Neural cell (in vitro differentiated cells): ENCODE measurements around the gene TCF4. TPM values are rescaled to one million over a fixed set of nuclear protein-coding genes. Genes with fewer than 3 reads are reported as not detected.

ENCODE experiments used
- H2AFZ ChIP-seq: fragments of 200-600, 300-800 bp; sonication (generic), shearing (Covaris generic); 2 replicates; pipeline ENCODE4 v1.6.0; 2014; ENCODE audit warnings: low read depth, mild to moderate bottlenecking, antibody characterized with exemption, low read length, moderate library complexity
- H3F3A ChIP-seq: fragments of 200-600 bp; shearing (Covaris generic); 2 replicates; pipeline ENCODE4 v1.6.1; 2016; ENCODE audit warnings: mild to moderate bottlenecking, moderate library complexity, mixed read lengths, antibody characterized with exemption, low read length; ENCODE audit not compliant: insufficient read depth, poor library complexity, severe bottlenecking
- H3K27ac ChIP-seq: fragments of 200-600, 300-800 bp; sonication (generic), shearing (Covaris generic); 2 replicates; pipeline ENCODE4 v1.5.1; 2014; ENCODE audit warnings: mild to moderate bottlenecking, low read length, moderate library complexity
- H3K27me3 ChIP-seq: fragments of 300-800, 200-600 bp; sonication (generic), shearing (Covaris generic); 2 replicates; pipeline ENCODE4 v1.6.0; 2014; ENCODE audit warnings: mild to moderate bottlenecking, low read depth, low read length, moderate library complexity; ENCODE audit not compliant: insufficient read depth
- H3K36me3 ChIP-seq: fragments of 300-800, 200-600 bp; sonication (generic), shearing (Covaris generic); 2 replicates; pipeline ENCODE4 v1.5.1; 2014; ENCODE audit warnings: mild to moderate bottlenecking, antibody characterized with exemption, low read length, moderate library complexity; ENCODE audit not compliant: insufficient read depth
- H3K4me2 ChIP-seq: fragments of 300-800, 200-600 bp; sonication (generic), shearing (Covaris generic); 2 replicates; pipeline ENCODE4 v1.6.0; 2014; ENCODE audit warnings: mild to moderate bottlenecking, low read length
- H3K4me3 ChIP-seq: fragments of 300-800, 200-600 bp; sonication (generic), shearing (Covaris generic); 2 replicates; pipeline ENCODE4 v1.5.1; 2014; ENCODE audit warnings: mild to moderate bottlenecking, low read length, moderate library complexity
- H3K79me2 ChIP-seq: fragments of 200-600 bp; shearing (Covaris generic); replicated peaks from 2 replicates; pipeline ENCODE4 v1.6.0; 2014; ENCODE audit warnings: mild to moderate bottlenecking, low read length, moderate library complexity; ENCODE audit not compliant: insufficient read depth
- H3K9ac ChIP-seq: fragments of 300-800, 200-600 bp; sonication (generic), shearing (Covaris generic); 2 replicates; pipeline ENCODE4 v1.6.1; 2016; ENCODE audit warnings: mild to moderate bottlenecking, low read length, mixed read lengths
- H3K9me2 ChIP-seq: fragments of 200-600 bp; shearing (Covaris generic); 2 replicates; pipeline ENCODE4 v1.6.1; 2016; ENCODE audit warnings: mild to moderate bottlenecking, low read length, mixed read lengths; ENCODE audit not compliant: insufficient read depth
- H3K9me3 ChIP-seq: fragments of 200-600, 300-800 bp; sonication (generic), shearing (Covaris generic); 2 replicates; pipeline ENCODE4 v1.6.1; 2016; ENCODE audit warnings: mild to moderate bottlenecking, mixed run types, low read length, moderate library complexity, mixed read lengths
- H4K20me1 ChIP-seq: fragments of 200-600 bp; shearing (Covaris generic); 2 replicates; pipeline ENCODE4 v1.6.1; 2016; ENCODE audit warnings: mild to moderate bottlenecking, mixed run types; ENCODE audit not compliant: insufficient read depth
- EP300 ChIP-seq: fragments of 450-650 bp; conservative IDR thresholded peaks from 2 replicates; pipeline ENCODE4 v1.6.1; 2014; ENCODE audit warnings: antibody characterized with exemption, mild to moderate bottlenecking, moderate library complexity; ENCODE audit not compliant: poor library complexity, severe bottlenecking
- EZH2 ChIP-seq: fragments of 200-600, 300-800 bp; shearing (Covaris generic), sonication (generic); IDR thresholded peaks from 2 replicates; pipeline ENCODE4 v1.6.1; 2014; ENCODE audit warnings: antibody characterized with exemption, low read length, borderline replicate concordance, mild to moderate bottlenecking; ENCODE audit not compliant: insufficient read depth, poor library complexity, severe bottlenecking
- MXI1 ChIP-seq: fragments of 450-650 bp; conservative IDR thresholded peaks from 2 replicates; pipeline ENCODE4 v1.6.1; 2014; ENCODE audit warnings: antibody characterized with exemption, mild to moderate bottlenecking; ENCODE audit not compliant: poor library complexity, severe bottlenecking
- POLR2AphosphoS5 ChIP-seq: IDR thresholded peaks from 2 replicates; pipeline ENCODE4 v1.6.1; 2012
- RAD21 ChIP-seq: fragments of 450-650 bp; conservative IDR thresholded peaks from 2 replicates; pipeline ENCODE4 v1.6.1; 2014; ENCODE audit warnings: antibody characterized with exemption, mild to moderate bottlenecking, moderate library complexity
- REST ChIP-seq: IDR thresholded peaks from 2 replicates; pipeline ENCODE4 v1.6.1; 2012; ENCODE audit warnings: borderline replicate concordance
- SMC3 ChIP-seq: fragments of 450-650 bp; conservative IDR thresholded peaks from 2 replicates; pipeline ENCODE4 v1.6.1; 2014; ENCODE audit warnings: antibody characterized with exemption, mild to moderate bottlenecking, moderate library complexity; ENCODE audit not compliant: poor library complexity
- TAF1 ChIP-seq: IDR thresholded peaks from 2 replicates; pipeline ENCODE4 v1.6.1; 2012; ENCODE audit warnings: low read depth
- polyA plus RNA-seq: library from polyadenylated mRNA; depleted of rRNA; stranded (reverse); fragments of >200 nt; gene quantifications from 2 replicates; pipeline ENCODE4 v1.2.3, GENCODE V29; 2014
- TF ChIP-seq, protein P1 (sequence below): fragments of 450-650 bp; IDR thresholded peaks from 2 replicates; pipeline ENCODE4 v1.5.1; 2014; ENCODE audit warnings: antibody characterized with exemption, mild to moderate bottlenecking, moderate library complexity; ENCODE audit not compliant: poor library complexity, severe bottlenecking

Gene TCF4
- polyA plus RNA-seq, 1 donor from 2014 or later = 7.0 TPM

GRCh38 chr18:55625901-55626300 is 37.9 kb upstream of the TCF4 start:
- no peak for TF ChIP-seq RAD21
- TF ChIP-seq MXI1 = no peak
- TF ChIP-seq, protein P1, sequence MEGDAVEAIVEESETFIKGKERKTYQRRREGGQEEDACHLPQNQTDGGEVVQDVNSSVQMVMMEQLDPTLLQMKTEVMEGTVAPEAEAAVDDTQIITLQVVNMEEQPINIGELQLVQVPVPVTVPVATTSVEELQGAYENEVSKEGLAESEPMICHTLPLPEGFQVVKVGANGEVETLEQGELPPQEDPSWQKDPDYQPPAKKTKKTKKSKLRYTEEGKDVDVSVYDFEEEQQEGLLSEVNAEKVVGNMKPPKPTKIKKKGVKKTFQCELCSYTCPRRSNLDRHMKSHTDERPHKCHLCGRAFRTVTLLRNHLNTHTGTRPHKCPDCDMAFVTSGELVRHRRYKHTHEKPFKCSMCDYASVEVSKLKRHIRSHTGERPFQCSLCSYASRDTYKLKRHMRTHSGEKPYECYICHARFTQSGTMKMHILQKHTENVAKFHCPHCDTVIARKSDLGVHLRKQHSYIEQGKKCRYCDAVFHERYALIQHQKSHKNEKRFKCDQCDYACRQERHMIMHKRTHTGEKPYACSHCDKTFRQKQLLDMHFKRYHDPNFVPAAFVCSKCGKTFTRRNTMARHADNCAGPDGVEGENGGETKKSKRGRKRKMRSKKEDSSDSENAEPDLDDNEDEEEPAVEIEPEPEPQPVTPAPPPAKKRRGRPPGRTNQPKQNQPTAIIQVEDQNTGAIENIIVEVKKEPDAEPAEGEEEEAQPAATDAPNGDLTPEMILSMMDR = no peak
- TF ChIP-seq POLR2AphosphoS5 = no peak
- TF ChIP-seq REST = no peak
- TF ChIP-seq TAF1 = no peak
- TF ChIP-seq SMC3 = no peak
- no peak for TF ChIP-seq EZH2
- no peak for TF ChIP-seq EP300
- no peaks in the 10 kb centered on the region for H3K9me3 ChIP-seq
- H3K79me2 ChIP-seq = no peaks in the 10 kb centered on the region
- no peak overlapping the region for H3K4me3 ChIP-seq
- no peak overlapping the region for H3K27ac ChIP-seq
- H3K9me2 ChIP-seq = no peaks in the 10 kb centered on the region
- no peak overlapping the region for H3K4me2 ChIP-seq
- no peak overlapping the region for H2AFZ ChIP-seq
- H3K36me3 ChIP-seq = no peaks in the 10 kb centered on the region
- no peaks in the 10 kb centered on the region for H3K27me3 ChIP-seq
- H3F3A ChIP-seq = no peaks in the 10 kb centered on the region
- H4K20me1 ChIP-seq = no peaks in the 10 kb centered on the region
- no peak overlapping the region for H3K9ac ChIP-seq

- Histone ChIP-seq H3K9me2 (no peaks in the 10 kb centered on the region), H3K4me2 (no peak overlapping the region), H3K79me2 (no peaks in the 10 kb centered on the region), H4K20me1 (no peaks in the 10 kb centered on the region), H3F3A (no peaks in the 10 kb centered on the region), H3K27me3 (no peaks in the 10 kb centered on the region), H2AFZ (no peak overlapping the region), H3K9me3 (no peaks in the 10 kb centered on the region), H3K4me3 (no peak overlapping the region), H3K9ac (no peak overlapping the region), H3K27ac (no peak overlapping the region), H3K36me3 (no peaks in the 10 kb centered on the region)
- TF ChIP-seq REST = no peak
- TF ChIP-seq RAD21 = no peak
- no peak for TF ChIP-seq MXI1
- TF ChIP-seq SMC3 = no peak
- no peak for TF ChIP-seq EZH2
Measured at GRCh38 chr18:55623626-55624025, 35.6 kb upstream of the TCF4 start.
